IMR-90 (cell line): ENCODE measurements around the gene PPP1R1C. TPM values are rescaled to one million over a fixed set of nuclear protein-coding genes. Genes with fewer than 3 reads are reported as not detected.

Experiments
- ATAC-seq: fragments of 200-7000 bp; cut with Tn5 transposase; 2 replicates; pipeline ENCODE4 v1.9.1; 2020; ENCODE audit warnings: low read depth, mild to moderate bottlenecking, moderate library complexity
- BruUV-seq: library from RNA; stranded (reverse); fragments of 400-500 nt; replicated peaks from 2 replicates; lab custom pipeline; 2021; lab: Mats Ljungman, UMichigan
- CTCF ChIA-PET: fragments of 300-600 bp; formaldehyde crosslinking; extraction: SDS; loops from one replicate; lab custom pipeline; 2021; ENCODE audit warnings: antibody characterized with exemption; lab: Yijun Ruan, JAX
- POLR2A ChIA-PET: fragments of 300-600 bp; sonication (Branson Sonifier 250); formaldehyde crosslinking; loops from one replicate; lab custom pipeline; 2022; ENCODE audit warnings: antibody characterized with exemption; ENCODE audit not compliant: unreplicated experiment; lab: Charles Lee
- DNase-seq: peaks from one replicate; pipeline ENCODE4 v3.0.0; 2013
- H2AFZ ChIP-seq: replicated peaks from 2 replicates; pipeline ENCODE3; 2013; ENCODE audit warnings: low read length, mild to moderate bottlenecking; ENCODE audit not compliant: poor library complexity
- H2AK5ac ChIP-seq: 2 replicates; pipeline ENCODE4 v1.6.1; 2013; ENCODE audit warnings: low read depth, low read length, inconsistent platforms
- H2AK9ac ChIP-seq: replicated peaks from 2 replicates; pipeline ENCODE3; 2013; ENCODE audit warnings: mild to moderate bottlenecking, low read depth, low read length, moderate library complexity; ENCODE audit not compliant: poor library complexity
- H2BK120ac ChIP-seq: 2 replicates; pipeline ENCODE4 v1.6.1; 2013; ENCODE audit warnings: low read depth, low read length, inconsistent platforms
- H2BK15ac ChIP-seq: 3 replicates; pipeline ENCODE4 v1.6.1; 2013; ENCODE audit warnings: low read depth, low read length, inconsistent platforms
- H2BK20ac ChIP-seq: 2 replicates; pipeline ENCODE4 v1.6.1; 2013; ENCODE audit warnings: low read depth, mild to moderate bottlenecking, inconsistent platforms, low read length, moderate library complexity
- H2BK5ac ChIP-seq: 2 replicates; pipeline ENCODE4 v1.6.1; 2013; ENCODE audit warnings: mild to moderate bottlenecking, low read depth, low read length, inconsistent platforms; ENCODE audit not compliant: poor library complexity, severe bottlenecking
- H3K14ac ChIP-seq: replicated peaks from 2 replicates; pipeline ENCODE4 v1.6.1; 2013; ENCODE audit warnings: low read depth, low read length, inconsistent platforms
- H3K18ac ChIP-seq: 2 replicates; pipeline ENCODE4 v1.6.1; 2013; ENCODE audit warnings: low read depth, low read length, control low read depth
- H3K23ac ChIP-seq: 2 replicates; pipeline ENCODE4 v1.6.1; 2013; ENCODE audit warnings: low read depth, low read length, inconsistent platforms
- H3K27ac ChIP-seq: 2 replicates; pipeline ENCODE4 v1.5.1; 2013; ENCODE audit warnings: mild to moderate bottlenecking, control low read depth, low read length; ENCODE audit not compliant: insufficient read depth
- H3K27me3 ChIP-seq: 2 replicates; pipeline ENCODE4 v1.6.1; 2013; ENCODE audit warnings: low read length; ENCODE audit not compliant: control insufficient read depth, insufficient read depth
- H3K36me3 ChIP-seq: 2 replicates; pipeline ENCODE4 v1.6.1; 2013; ENCODE audit warnings: low read length, mixed read lengths; ENCODE audit not compliant: control insufficient read depth, insufficient read depth
- H3K4ac ChIP-seq: 2 replicates; pipeline ENCODE4 v1.6.1; 2013; ENCODE audit warnings: low read depth, low read length, inconsistent platforms
- H3K4me1 ChIP-seq: 2 replicates; pipeline ENCODE4 v1.6.1; 2013; ENCODE audit warnings: low read length, mixed read lengths; ENCODE audit not compliant: control insufficient read depth, insufficient read depth
- H3K4me2 ChIP-seq: 2 replicates; pipeline ENCODE4 v1.6.1; 2013; ENCODE audit warnings: low read depth, mild to moderate bottlenecking, control low read depth, low read length, moderate library complexity
- H3K4me3 ChIP-seq: 2 replicates; pipeline ENCODE4 v1.5.1; 2013; ENCODE audit warnings: low read depth, mild to moderate bottlenecking, control low read depth, low read length, moderate library complexity; ENCODE audit not compliant: insufficient read depth
- H3K56ac ChIP-seq: 2 replicates; pipeline ENCODE4 v1.6.1; 2013; ENCODE audit warnings: low read length, inconsistent platforms; ENCODE audit not compliant: insufficient read depth; ENCODE audit errors: extremely low read depth
- H3K79me1 ChIP-seq, 2 experiments: 2 replicates each; pipeline ENCODE4 v1.6.1; 2013; ENCODE audit warnings: low read length in 2 of 2, inconsistent platforms in 1 of 2, low read depth in 1 of 2
- H3K9ac ChIP-seq: 2 replicates; pipeline ENCODE4 v1.6.1; 2013; ENCODE audit warnings: low read depth, low read length, control low read depth
- H3K9me1 ChIP-seq: 2 replicates; pipeline ENCODE4 v1.6.1; 2013; ENCODE audit warnings: low read length, inconsistent platforms; ENCODE audit not compliant: insufficient read depth
- H3K9me3 ChIP-seq: 2 replicates; pipeline ENCODE4 v1.6.1; 2013; ENCODE audit warnings: low read length; ENCODE audit not compliant: control insufficient read depth, insufficient read depth
- H4K20me1 ChIP-seq: 2 replicates; pipeline ENCODE4 v1.6.1; 2013; ENCODE audit warnings: low read length, inconsistent platforms; ENCODE audit not compliant: insufficient read depth
- H4K5ac ChIP-seq: 2 replicates; pipeline ENCODE4 v1.6.1; 2013; ENCODE audit warnings: mild to moderate bottlenecking, low read depth, low read length, control low read depth
- H4K8ac ChIP-seq, 2 experiments: 2 replicates each; pipeline ENCODE4 v1.6.1; 2013; ENCODE audit warnings: low read depth in 2 of 2, low read length in 2 of 2, control low read depth in 1 of 2, inconsistent platforms in 1 of 2
- H4K91ac ChIP-seq: 2 replicates; pipeline ENCODE4 v1.6.1; 2013; ENCODE audit warnings: low read depth, low read length, inconsistent platforms; ENCODE audit not compliant: insufficient read depth
- BHLHE40 ChIP-seq: fragments of 150-350 bp; IDR thresholded peaks from 2 replicates; pipeline ENCODE4 v1.6.1; 2016; ENCODE audit warnings: mild to moderate bottlenecking, low read depth, low read length
- CEBPB ChIP-seq: IDR thresholded peaks from 2 replicates; pipeline ENCODE4 v1.6.1; 2012; ENCODE audit warnings: low read depth, low read length, improper control_type of control experiment
- CHD1 ChIP-seq: IDR thresholded peaks from 2 replicates; pipeline ENCODE4 v1.6.1; 2012; ENCODE audit warnings: low read depth, low read length, improper control_type of control experiment
- FOS ChIP-seq: fragments of 150-350 bp; IDR thresholded peaks from 2 replicates; pipeline ENCODE4 v1.6.1; 2016; ENCODE audit warnings: low read depth, low read length
- MXI1 ChIP-seq: IDR thresholded peaks from 2 replicates; pipeline ENCODE4 v1.6.1; 2012; ENCODE audit warnings: low read depth, mild to moderate bottlenecking, low read length, moderate library complexity, borderline replicate concordance
- NFE2L2 ChIP-seq: fragments of 150-350 bp; IDR thresholded peaks from 2 replicates; pipeline ENCODE4 v1.6.1; 2016; ENCODE audit warnings: low read depth, mild to moderate bottlenecking, low read length
- POLR2A ChIP-seq: IDR thresholded peaks from 2 replicates; pipeline ENCODE4 v1.6.1; 2012; ENCODE audit warnings: mild to moderate bottlenecking, low read depth, low read length
- RAD21 ChIP-seq: IDR thresholded peaks from 2 replicates; pipeline ENCODE4 v1.6.1; 2012; ENCODE audit warnings: low read length, improper control_type of control experiment
- RCOR1 ChIP-seq: IDR thresholded peaks from 2 replicates; pipeline ENCODE4 v1.6.1; 2012; ENCODE audit warnings: mild to moderate bottlenecking, low read length, improper control_type of control experiment; ENCODE audit not compliant: insufficient replicate concordance
- WGBS, 2 experiments: methylation state at CpG; one replicate each; pipeline versions ENCODE4 v1.1.5 to v1.1.7; 2013; ENCODE audit warnings: missing lambda C conversion rate in 2 of 2; ENCODE audit not compliant: insufficient read length in 1 of 2; ENCODE audit errors: extremely low coverage in 2 of 2; 5-methylcytosine and 5-hydroxymethylcytosine counted together
- dilution Hi-C: fragments of 300-500 bp; cut with HindIII; formaldehyde crosslinking; loops from one replicate; pipeline ENCODE4 v1.14.3; 2018; ENCODE audit warnings: low sequenced_read_pairs; ENCODE audit not compliant: unreplicated experiment
- in situ Hi-C: fragments of 300-500 bp; cut with MboI; formaldehyde crosslinking; loops from 3 replicates; pipeline ENCODE4 v1.14.3; 2019; ENCODE audit warnings: low sequenced_read_pairs, inconsistent platforms, mixed read lengths
- intact Hi-C: fragments of 100-400 bp; cut with micrococcal nuclease; formaldehyde crosslinking; loops from 2 replicates; pipeline ENCODE4 v1.10.0; 2022
- polyA plus RNA-seq, 3 experiments: library from polyadenylated mRNA; depleted of rRNA; stranded (reverse); fragments of >200 nt; gene quantifications; 2 replicates each; pipeline ENCODE4 v1.2.3, GENCODE V29; 2012; ENCODE audit warnings: low replicate concordance in 1 of 3
- total RNA-seq: library from RNA; depleted of rRNA; stranded (reverse); fragments of >200 nt; gene quantifications from 2 replicates; pipeline ENCODE4 v1.2.3, GENCODE V29; 2012
- TF ChIP-seq, protein P1 (sequence below): fragments of 150-350 bp; IDR thresholded peaks from 2 replicates; pipeline ENCODE4 v1.6.1; 2017; ENCODE audit warnings: mild to moderate bottlenecking, antibody characterized with exemption, low read length, low read depth
- TF ChIP-seq, protein P2 (sequence below): conservative IDR thresholded peaks from 2 replicates; pipeline ENCODE4 v1.5.1; 2012; ENCODE audit warnings: mild to moderate bottlenecking, low read depth, low read length, improper control_type of control experiment

The PPP1R1C gene
- total and polyA plus RNA-seq, 2 of the 4 experiments (the other 2 are of a cell fraction), result 0.10 to 0.36 TPM

DNA sequence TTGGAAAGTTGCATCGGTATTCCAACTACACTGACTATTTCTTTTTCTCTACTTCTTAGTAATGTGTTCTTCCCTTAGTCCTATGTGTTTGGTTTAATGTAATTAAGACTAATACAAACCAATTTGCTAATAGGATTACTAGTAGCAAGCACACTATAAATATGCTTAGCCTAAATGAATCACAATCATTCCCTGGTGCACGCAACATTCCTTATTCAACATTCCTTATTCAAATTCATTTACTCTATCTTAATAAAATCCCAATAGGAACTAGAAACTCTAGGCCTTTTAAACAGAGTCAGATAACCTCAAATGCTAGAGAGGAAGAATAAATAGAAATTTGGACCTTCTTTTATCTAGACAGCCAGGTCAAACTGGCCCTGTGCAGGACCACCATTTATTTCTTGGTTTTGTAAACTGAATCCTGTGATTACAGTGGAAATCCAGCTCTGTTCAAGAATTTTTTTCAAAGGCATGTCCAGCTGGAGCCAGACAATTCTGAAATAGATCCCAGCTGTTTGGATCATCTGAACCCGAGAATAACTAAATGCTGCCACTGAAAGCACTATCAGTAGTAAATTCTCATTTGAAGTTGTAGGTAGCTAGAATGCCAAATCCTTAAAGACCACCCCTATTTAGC, 103.1 kb downstream of the PPP1R1C start:
- intact Hi-C loops, result loop anchor here (5.0 kb wide), 1 partner anchor 38 kb away; no protein-coding TSS in a partner anchor
- DNase-seq (peak; percentile 45), ATAC-seq (peak; percentile 73)
- no peak overlapping the region for H2AK5ac ChIP-seq
- H2AFZ ChIP-seq, result no peak overlapping the region
- H3K23ac ChIP-seq, result no peak overlapping the region
- H3K4ac ChIP-seq, result no peak overlapping the region
- H3K4me1 ChIP-seq, result peaks cover 7% of the 10 kb centered on the region
- H3K4me2 ChIP-seq, result peak overlapping the region; percentile 87; the same call in 1 of the 2 replicates
- no peak overlapping the region for H2AK9ac ChIP-seq
- H4K91ac ChIP-seq, result no peak overlapping the region
- no peak overlapping the region for H3K4me3 ChIP-seq
- H2BK120ac ChIP-seq, result peak overlapping the region; percentile 36; the same call in 1 of the 2 replicates
- H3K36me3 ChIP-seq, result no peaks in the 10 kb centered on the region
- no peak overlapping the region for H3K9ac ChIP-seq
- no peaks in the 10 kb centered on the region for H3K79me1 ChIP-seq
- H3K27me3 ChIP-seq, result no peaks in the 10 kb centered on the region
- dilution Hi-C loops, result no loop called here
- 0 out of 2 replicates have a peak overlapping the region, but pooled peaks have one; percentile 2 for H2BK20ac ChIP-seq
- no peaks in the 10 kb centered on the region for H3K9me1 ChIP-seq
- ChIA-PET CTCF (interaction anchor here (0.8 to 4.0 kb wide), 2 partner anchors 10 to 13 kb away, joined by 3 to 19 read pairs; no protein-coding TSS in a partner anchor), POLR2A (no interaction called here)
- H2BK15ac ChIP-seq, result no peak overlapping the region
- 0 out of 2 replicates have a peak overlapping the region, but pooled peaks have one; percentile 24 for H3K56ac ChIP-seq
- in situ Hi-C loops, result no loop called here
- no TSS peak for BruUV-seq
- no peaks in the 10 kb centered on the region for H3K9me3 ChIP-seq
- peak overlapping the region; percentile 99 for H3K18ac ChIP-seq
- TF ChIP-seq, protein P1, sequence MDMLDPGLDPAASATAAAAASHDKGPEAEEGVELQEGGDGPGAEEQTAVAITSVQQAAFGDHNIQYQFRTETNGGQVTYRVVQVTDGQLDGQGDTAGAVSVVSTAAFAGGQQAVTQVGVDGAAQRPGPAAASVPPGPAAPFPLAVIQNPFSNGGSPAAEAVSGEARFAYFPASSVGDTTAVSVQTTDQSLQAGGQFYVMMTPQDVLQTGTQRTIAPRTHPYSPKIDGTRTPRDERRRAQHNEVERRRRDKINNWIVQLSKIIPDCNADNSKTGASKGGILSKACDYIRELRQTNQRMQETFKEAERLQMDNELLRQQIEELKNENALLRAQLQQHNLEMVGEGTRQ, result no peak
- TF ChIP-seq, protein P2, sequence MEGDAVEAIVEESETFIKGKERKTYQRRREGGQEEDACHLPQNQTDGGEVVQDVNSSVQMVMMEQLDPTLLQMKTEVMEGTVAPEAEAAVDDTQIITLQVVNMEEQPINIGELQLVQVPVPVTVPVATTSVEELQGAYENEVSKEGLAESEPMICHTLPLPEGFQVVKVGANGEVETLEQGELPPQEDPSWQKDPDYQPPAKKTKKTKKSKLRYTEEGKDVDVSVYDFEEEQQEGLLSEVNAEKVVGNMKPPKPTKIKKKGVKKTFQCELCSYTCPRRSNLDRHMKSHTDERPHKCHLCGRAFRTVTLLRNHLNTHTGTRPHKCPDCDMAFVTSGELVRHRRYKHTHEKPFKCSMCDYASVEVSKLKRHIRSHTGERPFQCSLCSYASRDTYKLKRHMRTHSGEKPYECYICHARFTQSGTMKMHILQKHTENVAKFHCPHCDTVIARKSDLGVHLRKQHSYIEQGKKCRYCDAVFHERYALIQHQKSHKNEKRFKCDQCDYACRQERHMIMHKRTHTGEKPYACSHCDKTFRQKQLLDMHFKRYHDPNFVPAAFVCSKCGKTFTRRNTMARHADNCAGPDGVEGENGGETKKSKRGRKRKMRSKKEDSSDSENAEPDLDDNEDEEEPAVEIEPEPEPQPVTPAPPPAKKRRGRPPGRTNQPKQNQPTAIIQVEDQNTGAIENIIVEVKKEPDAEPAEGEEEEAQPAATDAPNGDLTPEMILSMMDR, result no peak
- no peak for TF ChIP-seq MXI1
- no peak for TF ChIP-seq NFE2L2
- TF ChIP-seq CEBPB, result no peak
- TF ChIP-seq FOS, result no peak
- TF ChIP-seq POLR2A, result no peak
- no peak for TF ChIP-seq CHD1
- no peak for TF ChIP-seq BHLHE40
- no peak for TF ChIP-seq RCOR1
- TF ChIP-seq RAD21, result no peak
- peak overlapping the region; percentile 95 for H3K27ac ChIP-seq
- no peak overlapping the region for H4K8ac ChIP-seq
- H2BK5ac ChIP-seq, result peak overlapping the region; percentile 68
- H4K5ac ChIP-seq, result peak overlapping the region; percentile 99; the same call in 1 of the 2 replicates
- H4K20me1 ChIP-seq, result no peaks in the 10 kb centered on the region
- H3K14ac ChIP-seq, result no peak overlapping the region
- no CpG with 5 or more reads among the region's 3 CpGs for WGBS, 2 experiments
